ENCODE data around the gene NTN1.
"Not testable (repeated sequence)": the region's sequence is repeated elsewhere in the genome, so short reads cannot be mapped to it uniquely, and the experiment has no call there.

The NTN1 gene

GRCh38 chr17:8986295-8986694 is 35.0 kb upstream of the NTN1 start:
- H3K27ac ChIP-seq = no peak overlapping the region
- TF ChIP-seq CTCF (conservative IDR thresholded peaks at IDR 0.05) = peak; percentile 38
- no peak for TF ChIP-seq ZFX (IDR thresholded peaks at IDR 0.05)

- H3K27ac ChIP-seq = not testable (repeated sequence)
Observed at GRCh38 chr17:8988263-8988935, 32.9 kb upstream of the NTN1 start.

- TF ChIP-seq ZFX (IDR thresholded peaks at IDR 0.05) (no peak), CTCF (conservative IDR thresholded peaks at IDR 0.05) (peak; percentile 93)
- no peak overlapping the region for H3K27ac ChIP-seq
Observed at GRCh38 chr17:8991514-8992285, 29.6 kb upstream of the NTN1 start.

GRCh38 chr17:8994319-8994718 is 27.0 kb upstream of the NTN1 start:
- TF ChIP-seq CTCF (conservative IDR thresholded peaks at IDR 0.05) (peak; percentile 89), ZFX (IDR thresholded peaks at IDR 0.05) (no peak)
- no peak overlapping the region for H3K27ac ChIP-seq

DNA sequence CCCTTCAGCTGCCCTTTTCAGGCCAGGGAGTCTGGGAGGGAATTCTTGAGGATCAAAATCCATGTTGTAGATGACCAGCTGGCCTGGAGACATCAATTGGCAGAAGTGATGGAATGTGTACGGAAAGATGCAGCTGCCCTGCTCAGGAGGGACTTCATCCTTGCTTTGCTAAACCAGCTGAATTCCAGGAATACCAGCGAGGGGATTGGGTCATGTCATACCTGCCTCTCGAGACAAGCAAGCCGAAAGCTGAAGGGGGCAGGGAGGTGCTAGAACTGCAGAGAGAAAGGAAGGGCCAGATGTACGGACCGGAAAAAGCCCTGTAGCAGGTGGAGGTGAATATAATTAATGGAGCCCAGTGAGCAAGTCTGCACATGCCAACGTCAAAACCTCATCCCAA is 25.6 kb upstream of the NTN1 start:
- TF ChIP-seq CTCF (conservative IDR thresholded peaks at IDR 0.05) = no peak
- no peak for TF ChIP-seq ZFX (IDR thresholded peaks at IDR 0.05)
- H3K27ac ChIP-seq = no peak overlapping the region

GRCh38 chr17:8997994-8998628 is 23.2 kb upstream of the NTN1 start:
- H3K27ac ChIP-seq = no peak overlapping the region
- TF ChIP-seq ZFX (IDR thresholded peaks at IDR 0.05) = no peak
- TF ChIP-seq CTCF (conservative IDR thresholded peaks at IDR 0.05) = peak; percentile 98

- TF ChIP-seq ZFX (IDR thresholded peaks at IDR 0.05) = no peak
- H3K27ac ChIP-seq = no peak overlapping the region
Observed at GRCh38 chr17:9001559-9001958, 19.8 kb upstream of the NTN1 start.

DNA sequence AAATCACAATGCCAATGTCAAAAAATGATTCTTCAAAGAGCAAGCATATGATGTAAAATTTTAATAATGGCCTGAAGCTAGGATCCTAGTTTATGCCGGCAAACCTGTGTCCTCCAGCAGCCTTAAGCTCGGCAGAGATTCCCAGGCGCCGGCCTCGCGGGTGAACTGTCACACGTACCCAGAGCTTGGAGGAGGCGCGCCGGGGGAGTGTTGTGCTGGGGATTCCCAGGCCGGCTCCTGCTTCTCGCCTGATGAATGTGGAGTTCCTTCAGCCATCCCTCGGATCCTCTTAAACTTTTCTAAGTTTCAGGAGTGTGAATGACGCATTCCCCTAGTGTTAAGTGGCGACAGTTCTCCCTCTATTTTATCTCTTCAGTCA is 19.1 kb upstream of the NTN1 start:
- no peak overlapping the region for H3K27ac ChIP-seq
- TF ChIP-seq ZFX (IDR thresholded peaks at IDR 0.05) (no peak), CTCF (conservative IDR thresholded peaks at IDR 0.05) (no peak)

All from C4-2B (cell line).